Adrenal gland (tissue), 5 donors: ENCODE measurements around the gene C11orf86.

Experiments
- POLR2A ChIP-seq, 2 donors: fragments of 450-650 bp; IDR thresholded peaks; one replicate each; pipeline ENCODE4 v1.6.1; 2017; ENCODE audit warnings: antibody characterized with exemption in 2 of 2, mild to moderate bottlenecking in 2 of 2, moderate library complexity in 1 of 2
- TF ChIP-seq, protein P1 (sequence below), 6 experiments: fragments of 450-650 bp in 4 of 6; fragments of 200-600 bp in 2 of 6; sonication (generic) in 1 of 6; IDR thresholded peaks; 1 replicate in 5 of 6; 2 replicates in 1 of 6; pipeline versions ENCODE4 v1.5.1 to v1.8.0; 2016 to 2021; ENCODE audit warnings: antibody characterized with exemption in 6 of 6, mild to moderate bottlenecking in 2 of 6, moderate library complexity in 1 of 6
- donor health status: DM: no; HTN: no; CAD: no.

DNA sequence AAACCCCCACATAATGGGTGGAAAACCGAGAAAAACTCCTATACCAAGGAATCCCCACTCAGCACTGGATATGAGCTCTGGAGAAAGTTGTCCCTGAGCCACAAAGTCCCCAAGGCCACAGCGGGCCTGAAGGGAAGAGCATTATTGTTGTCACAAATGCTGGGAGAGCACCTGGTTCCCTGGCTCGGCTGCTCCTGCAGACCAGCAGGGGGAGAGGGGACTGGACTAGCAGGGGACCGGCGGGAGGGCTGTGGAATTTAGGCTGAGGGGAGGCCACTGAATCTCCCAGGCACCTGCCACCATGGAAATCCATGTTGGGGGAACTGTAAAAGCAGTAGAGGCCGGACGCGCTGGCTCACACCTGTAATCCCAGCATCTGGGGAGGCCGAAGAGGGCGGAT lies 24.0 kb upstream of the C11orf86 start:
- no peak for TF ChIP-seq POLR2A (IDR thresholded peaks at IDR 0.05)
- TF ChIP-seq, protein P1, sequence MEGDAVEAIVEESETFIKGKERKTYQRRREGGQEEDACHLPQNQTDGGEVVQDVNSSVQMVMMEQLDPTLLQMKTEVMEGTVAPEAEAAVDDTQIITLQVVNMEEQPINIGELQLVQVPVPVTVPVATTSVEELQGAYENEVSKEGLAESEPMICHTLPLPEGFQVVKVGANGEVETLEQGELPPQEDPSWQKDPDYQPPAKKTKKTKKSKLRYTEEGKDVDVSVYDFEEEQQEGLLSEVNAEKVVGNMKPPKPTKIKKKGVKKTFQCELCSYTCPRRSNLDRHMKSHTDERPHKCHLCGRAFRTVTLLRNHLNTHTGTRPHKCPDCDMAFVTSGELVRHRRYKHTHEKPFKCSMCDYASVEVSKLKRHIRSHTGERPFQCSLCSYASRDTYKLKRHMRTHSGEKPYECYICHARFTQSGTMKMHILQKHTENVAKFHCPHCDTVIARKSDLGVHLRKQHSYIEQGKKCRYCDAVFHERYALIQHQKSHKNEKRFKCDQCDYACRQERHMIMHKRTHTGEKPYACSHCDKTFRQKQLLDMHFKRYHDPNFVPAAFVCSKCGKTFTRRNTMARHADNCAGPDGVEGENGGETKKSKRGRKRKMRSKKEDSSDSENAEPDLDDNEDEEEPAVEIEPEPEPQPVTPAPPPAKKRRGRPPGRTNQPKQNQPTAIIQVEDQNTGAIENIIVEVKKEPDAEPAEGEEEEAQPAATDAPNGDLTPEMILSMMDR (IDR thresholded peaks at IDR 0.05) = peak in 1 of 6 experiments; percentile 6
